Spleen (tissue), 7 donors: ENCODE measurements around the gene PTBP1.

Source experiments
- CTCF ChIP-seq, 11 experiments: fragments of 200-600 bp in 7 of 11; fragments of 450-650 bp in 4 of 11; sonication (generic) in 4 of 11; IDR thresholded peaks in 8 of 11; conservative IDR thresholded peaks in 3 of 11; 1 replicate in 7 of 11; 2 replicates in 4 of 11; pipeline versions ENCODE4 v1.4.0 to v1.8.0; 2016 to 2021; ENCODE audit warnings: antibody characterized with exemption in 11 of 11, inconsistent platforms in 4 of 11, mild to moderate bottlenecking in 1 of 11
- POLR2A ChIP-seq, 3 donors: fragments of 450-650 bp; IDR thresholded peaks; one replicate each; pipeline ENCODE4 v1.5.1; 2017; ENCODE audit warnings: antibody characterized with exemption in 3 of 3, mild to moderate bottlenecking in 1 of 3
- POLR2AphosphoS5 ChIP-seq, 3 donors: sonication (generic); formaldehyde crosslinking; IDR thresholded peaks; one replicate each; pipeline ENCODE4 v1.5.1; 2017; ENCODE audit warnings: antibody characterized with exemption in 3 of 3
- donor health status: DM: no; HTN: no; CAD: no; lungs with moderate emphysema.
- donor health status: DM: no; HTN: no; CAD: no.
- donor health status: DM: no; HTN: no; CAD: no.

GRCh38 chr19:772063-772462, 25.2 kb upstream of the PTBP1 start:
- no peak for TF ChIP-seq CTCF (IDR thresholded peaks at IDR 0.05 in 8 of 11, conservative IDR thresholded peaks at IDR 0.05 in 3 of 11)
- TF ChIP-seq POLR2A (IDR thresholded peaks at IDR 0.05) = no peak
- TF ChIP-seq POLR2AphosphoS5 (IDR thresholded peaks at IDR 0.05) = no peak
